Measurements from ENCODE around the gene TSPAN9. TPM values are rescaled to one million over a fixed set of nuclear protein-coding genes. Genes with fewer than 3 reads are reported as not detected.

Gene TSPAN9
- polyA plus RNA-seq, 1 donor (not counting 4 experiments of a cell fraction or from before 2014, with no cell fraction given): 27.5 TPM

DNA sequence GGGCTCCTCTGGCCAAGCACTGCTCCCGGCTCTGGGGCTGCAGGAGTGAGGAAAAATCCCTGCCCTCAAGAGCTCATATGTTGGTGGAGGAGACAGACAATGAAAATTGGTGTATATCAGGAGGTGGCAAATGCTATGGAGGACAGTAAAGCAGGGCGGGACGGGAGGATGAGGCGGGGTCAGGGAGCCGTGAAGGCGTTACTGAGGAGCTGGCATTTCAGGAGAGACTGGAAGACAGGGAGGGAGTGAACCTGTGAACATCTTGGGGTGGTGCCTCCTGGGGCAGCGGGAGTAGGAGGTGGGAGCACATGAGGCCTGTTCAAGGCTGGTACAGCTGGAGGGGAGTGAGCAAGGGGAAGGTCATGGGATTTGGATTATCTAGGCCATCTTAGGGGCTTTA, 26.6 kb downstream of the TSPAN9 start:
- Histone ChIP-seq H2AFZ (ENCODE audit: control insufficient read depth, low read length) (no peak overlapping the region), H3K4me1 (ENCODE audit: control insufficient read depth, extremely low read depth, insufficient read depth, low read length) (peaks cover 47% of the 10 kb centered on the region), H3K4me2 (ENCODE audit: control insufficient read depth, extremely low read depth, insufficient read depth, low read depth, low read length) (no peak overlapping the region), H3K9me1 (ENCODE audit: control insufficient read depth, extremely low read depth, insufficient read depth, low read length) (peaks cover 3% of the 10 kb centered on the region), H3K9ac (ENCODE audit: control insufficient read depth, extremely low read depth, insufficient read depth, low read length) (no peak overlapping the region), H3K27me3 (ENCODE audit: control insufficient read depth, extremely low read depth, insufficient read depth, low read length) (no peaks in the 10 kb centered on the region), H4K20me1 (ENCODE audit: control insufficient read depth, extremely low read depth, insufficient read depth, low read length) (no peaks in the 10 kb centered on the region), H3K36me3 (ENCODE audit: control insufficient read depth in 2 of 2, extremely low read depth in 1 of 2, insufficient read depth in 2 of 2, low read length in 2 of 2) (peaks cover 0 to 2% of the 10 kb centered on the region in 2 experiments), H3K9me3 (ENCODE audit: control insufficient read depth, low read depth, low read length) (no peaks in the 10 kb centered on the region), H3K4me3 (ENCODE audit: control insufficient read depth in 2 of 3, extremely low read depth in 1 of 3, insufficient read depth in 2 of 3, low read depth in 1 of 3, low read length in 3 of 3) (no peak overlapping the region), H3K27ac (ENCODE audit: control insufficient read depth, insufficient read depth, low read length) (no peak overlapping the region), H3K79me2 (ENCODE audit: control insufficient read depth, insufficient read depth, low read length) (peaks cover 15% of the 10 kb centered on the region)
- no peak for FAIRE-seq
- TF ChIP-seq EZH2 (IDR thresholded peaks at IDR 0.05; ENCODE audit: low read length): no peak
- no peak for TF ChIP-seq CTCF (optimal IDR thresholded peaks at IDR 0.05 in 1 of 3, IDR thresholded peaks at IDR 0.05 in 1 of 3, conservative IDR thresholded peaks at IDR 0.05 in 1 of 3; ENCODE audit: extremely low read depth in 1 of 3, insufficient read depth in 2 of 3, low read length in 3 of 3)
- DNase-seq (ENCODE audit: low read depth, low spot score): no peak
- dilution Hi-C loops (cut with MboI; ENCODE audit: extremely low pct_ligation_motif_present, low sequenced_read_pairs): no loop called here

DNA sequence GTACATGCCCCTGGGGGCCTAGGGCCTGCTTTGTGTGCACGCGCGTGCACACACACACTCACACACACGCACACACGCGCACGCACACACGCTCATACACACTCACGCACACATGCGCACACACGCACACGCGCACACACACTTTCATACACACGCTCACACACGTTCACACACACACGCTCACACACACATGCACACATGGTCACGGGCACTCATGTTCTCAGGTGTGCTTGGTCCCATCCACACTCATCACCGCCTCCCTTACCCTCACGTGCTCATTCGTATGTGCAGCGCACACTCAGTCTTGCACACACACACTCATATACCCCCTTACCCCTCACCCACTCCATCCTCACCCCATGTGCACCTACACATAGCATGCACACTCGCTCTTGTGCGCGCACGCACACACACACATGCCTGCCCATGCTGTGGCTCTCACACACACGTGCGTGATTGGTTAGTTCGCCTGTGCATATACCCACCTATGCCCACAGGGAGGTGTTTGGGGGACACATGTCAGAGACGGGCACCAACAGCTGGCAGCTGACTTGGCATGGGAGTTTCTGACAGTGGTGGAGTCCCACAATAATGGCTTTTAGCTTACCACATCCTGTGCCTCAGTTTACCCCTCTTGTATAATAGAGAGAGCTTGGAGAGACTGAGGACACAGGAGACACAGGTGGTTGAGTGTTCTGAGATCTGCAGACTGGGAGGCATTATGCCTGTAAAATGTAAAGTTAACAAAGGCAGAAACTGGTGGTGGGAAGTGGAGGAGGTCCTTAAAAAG, 28.7 kb downstream of the TSPAN9 start:
- Histone ChIP-seq H3K4me3 (ENCODE audit: control insufficient read depth in 2 of 3, extremely low read depth in 1 of 3, insufficient read depth in 2 of 3, low read depth in 1 of 3, low read length in 3 of 3) (no peak overlapping the region), H4K20me1 (ENCODE audit: control insufficient read depth, extremely low read depth, insufficient read depth, low read length) (no peaks in the 10 kb centered on the region), H3K79me2 (ENCODE audit: control insufficient read depth, insufficient read depth, low read length) (peaks cover 10% of the 10 kb centered on the region), H3K4me2 (ENCODE audit: control insufficient read depth, extremely low read depth, insufficient read depth, low read depth, low read length) (no peak overlapping the region), H3K27ac (ENCODE audit: control insufficient read depth, insufficient read depth, low read length) (no peak overlapping the region), H3K27me3 (ENCODE audit: control insufficient read depth, extremely low read depth, insufficient read depth, low read length) (no peaks in the 10 kb centered on the region), H3K9ac (ENCODE audit: control insufficient read depth, extremely low read depth, insufficient read depth, low read length) (no peak overlapping the region), H3K9me3 (ENCODE audit: control insufficient read depth, low read depth, low read length) (no peaks in the 10 kb centered on the region), H3K4me1 (ENCODE audit: control insufficient read depth, extremely low read depth, insufficient read depth, low read length) (peaks cover 47% of the 10 kb centered on the region), H2AFZ (ENCODE audit: control insufficient read depth, low read length) (no peak overlapping the region), H3K36me3 (ENCODE audit: control insufficient read depth in 2 of 2, extremely low read depth in 1 of 2, insufficient read depth in 2 of 2, low read length in 2 of 2) (peaks cover 0 to 2% of the 10 kb centered on the region in 2 experiments), H3K9me1 (ENCODE audit: control insufficient read depth, extremely low read depth, insufficient read depth, low read length) (peaks cover 3% of the 10 kb centered on the region)
- dilution Hi-C loops (cut with MboI; ENCODE audit: extremely low pct_ligation_motif_present, low sequenced_read_pairs): no loop called here
- no peak for TF ChIP-seq CTCF (optimal IDR thresholded peaks at IDR 0.05 in 1 of 3, IDR thresholded peaks at IDR 0.05 in 1 of 3, conservative IDR thresholded peaks at IDR 0.05 in 1 of 3; ENCODE audit: extremely low read depth in 1 of 3, insufficient read depth in 2 of 3, low read length in 3 of 3)
- TF ChIP-seq EZH2 (IDR thresholded peaks at IDR 0.05; ENCODE audit: low read length): no peak
- FAIRE-seq (no peak), DNase-seq (ENCODE audit: low read depth, low spot score) (no peak)
